Thyroid gland (tissue), 4 donors: Measurements from ENCODE around the gene TBXA2R.

ENCODE experiments used
- CTCF ChIP-seq, 6 experiments: fragments of 200-600 bp in 3 of 6; fragments of 450-650 bp in 3 of 6; sonication (generic) in 3 of 6; IDR thresholded peaks; one replicate each; pipeline ENCODE4 v1.5.1; 2016 to 2019; ENCODE audit warnings: antibody characterized with exemption in 6 of 6, mild to moderate bottlenecking in 2 of 6, inconsistent platforms in 1 of 6, moderate library complexity in 1 of 6
- POLR2A ChIP-seq, 2 donors: fragments of 450-650 bp; IDR thresholded peaks; one replicate each; pipeline ENCODE4 v1.6.1; 2017; ENCODE audit warnings: antibody characterized with exemption in 2 of 2, mild to moderate bottlenecking in 2 of 2, moderate library complexity in 1 of 2

- TF ChIP-seq CTCF (IDR thresholded peaks at IDR 0.05): no peak
- TF ChIP-seq POLR2A (IDR thresholded peaks at IDR 0.05): no peak
Observed at GRCh38 chr19:3653081-3653795, 46.6 kb upstream of the TBXA2R start.
